ENCODE data around the gene TNP1.

The TNP1 gene

GRCh38 chr2:216877085-216877484, 17.2 kb upstream of the TNP1 start:
- Histone ChIP-seq H3K4me1 (ENCODE audit: insufficient read depth, poor library complexity, severe bottlenecking) (no peaks in the 10 kb centered on the region), H3K27ac (ENCODE audit: poor library complexity, severe bottlenecking) (no peak overlapping the region)
- no peak for ATAC-seq (ENCODE audit: low read depth)

GRCh38 chr2:216875862-216876261, 16.0 kb upstream of the TNP1 start:
- ATAC-seq (ENCODE audit: low read depth) (no peak), DNase-seq (ENCODE audit: low spot score) (no peak)
- Histone ChIP-seq H3K27me3 (ENCODE audit: insufficient read depth, poor library complexity, severe bottlenecking) (no peaks in the 10 kb centered on the region), H3K27ac (ENCODE audit: poor library complexity, severe bottlenecking) (no peak overlapping the region), H3K4me3 (ENCODE audit: severe bottlenecking) (no peak overlapping the region), H3K9me3 (ENCODE audit: severe bottlenecking) (no peaks in the 10 kb centered on the region), H3K4me1 (ENCODE audit: insufficient read depth, poor library complexity, severe bottlenecking) (no peaks in the 10 kb centered on the region), H3K36me3 (ENCODE audit: low read depth) (no peaks in the 10 kb centered on the region)
- no peak for TF ChIP-seq CTCF (IDR thresholded peaks at IDR 0.05; ENCODE audit: poor library complexity, severe bottlenecking)

More at GRCh38 chr2:216877085-216877484, 17.2 kb upstream of the TNP1 start:
- Histone ChIP-seq H3K4me3 (ENCODE audit: severe bottlenecking) (no peak overlapping the region), H3K27me3 (ENCODE audit: insufficient read depth, poor library complexity, severe bottlenecking) (no peaks in the 10 kb centered on the region), H3K9me3 (ENCODE audit: severe bottlenecking) (no peaks in the 10 kb centered on the region), H3K36me3 (ENCODE audit: low read depth) (no peaks in the 10 kb centered on the region)
- DNase-seq (ENCODE audit: low spot score), result no peak
- TF ChIP-seq CTCF (IDR thresholded peaks at IDR 0.05; ENCODE audit: poor library complexity, severe bottlenecking), result peak; percentile 7

GRCh38 chr2:216873573-216873972, 13.7 kb upstream of the TNP1 start:
- DNase-seq (ENCODE audit: low spot score) (no peak), ATAC-seq (ENCODE audit: low read depth) (no peak)
- H3K4me1 ChIP-seq (ENCODE audit: insufficient read depth, poor library complexity, severe bottlenecking), result no peaks in the 10 kb centered on the region
- H3K4me3 ChIP-seq (ENCODE audit: severe bottlenecking), result no peak overlapping the region
- H3K27me3 ChIP-seq (ENCODE audit: insufficient read depth, poor library complexity, severe bottlenecking), result no peaks in the 10 kb centered on the region
- H3K36me3 ChIP-seq (ENCODE audit: low read depth), result no peaks in the 10 kb centered on the region
- TF ChIP-seq CTCF (IDR thresholded peaks at IDR 0.05; ENCODE audit: poor library complexity, severe bottlenecking), result no peak
- H3K27ac ChIP-seq (ENCODE audit: poor library complexity, severe bottlenecking), result no peak overlapping the region
- H3K9me3 ChIP-seq (ENCODE audit: severe bottlenecking), result no peaks in the 10 kb centered on the region

GRCh38 chr2:216872624-216873023, 12.8 kb upstream of the TNP1 start:
- no peaks in the 10 kb centered on the region for H3K36me3 ChIP-seq (ENCODE audit: low read depth)
- no peaks in the 10 kb centered on the region for H3K4me1 ChIP-seq (ENCODE audit: insufficient read depth, poor library complexity, severe bottlenecking)
- TF ChIP-seq CTCF (IDR thresholded peaks at IDR 0.05; ENCODE audit: poor library complexity, severe bottlenecking), result no peak
- ATAC-seq (ENCODE audit: low read depth) (no peak), DNase-seq (ENCODE audit: low spot score) (no peak)
- no peaks in the 10 kb centered on the region for H3K27me3 ChIP-seq (ENCODE audit: insufficient read depth, poor library complexity, severe bottlenecking)
- H3K4me3 ChIP-seq (ENCODE audit: severe bottlenecking), result no peak overlapping the region
- no peaks in the 10 kb centered on the region for H3K9me3 ChIP-seq (ENCODE audit: severe bottlenecking)
- no peak overlapping the region for H3K27ac ChIP-seq (ENCODE audit: poor library complexity, severe bottlenecking)

GRCh38 chr2:216872040-216872439, 12.2 kb upstream of the TNP1 start:
- Histone ChIP-seq H3K4me1 (ENCODE audit: insufficient read depth, poor library complexity, severe bottlenecking) (no peaks in the 10 kb centered on the region), H3K27ac (ENCODE audit: poor library complexity, severe bottlenecking) (no peak overlapping the region), H3K27me3 (ENCODE audit: insufficient read depth, poor library complexity, severe bottlenecking) (no peaks in the 10 kb centered on the region), H3K9me3 (ENCODE audit: severe bottlenecking) (no peaks in the 10 kb centered on the region), H3K36me3 (ENCODE audit: low read depth) (no peaks in the 10 kb centered on the region), H3K4me3 (ENCODE audit: severe bottlenecking) (no peak overlapping the region)
- TF ChIP-seq CTCF (IDR thresholded peaks at IDR 0.05; ENCODE audit: poor library complexity, severe bottlenecking), result no peak
- ATAC-seq (ENCODE audit: low read depth) (no peak), DNase-seq (ENCODE audit: low spot score) (no peak)

Measured in RWPE2 (cell line).